HG02943 (cell line): ENCODE data around the gene CCDC174.

Experiments used
- ATAC-seq: cut with Tn5 transposase; IDR thresholded peaks from one replicate; pipeline ENCODE4 v1.9.1; 2021; ENCODE audit warnings: mild to moderate bottlenecking, low read depth, moderate library complexity; ENCODE audit not compliant: unreplicated experiment

The CCDC174 gene

DNA sequence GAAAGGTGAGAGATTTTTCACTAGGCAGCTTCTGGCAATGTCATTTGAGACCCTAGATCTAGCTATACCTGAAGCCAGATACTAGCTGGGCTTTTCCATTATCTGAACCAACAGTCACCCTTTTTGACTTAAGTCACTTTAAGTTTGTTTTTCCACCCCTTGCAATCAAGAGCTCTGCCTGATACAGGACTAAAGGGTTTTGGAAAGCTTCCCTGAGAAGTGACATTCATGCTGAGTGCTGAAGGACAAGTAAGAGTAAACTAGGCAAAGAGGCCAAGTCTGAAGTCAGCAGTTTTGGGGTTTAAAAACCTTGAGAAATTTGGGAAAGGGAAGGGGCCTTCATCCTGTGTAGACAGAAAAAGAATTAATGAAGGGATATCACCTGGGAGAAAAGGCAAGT is 27.1 kb upstream of the CCDC174 start:
- ATAC-seq: no peak

DNA sequence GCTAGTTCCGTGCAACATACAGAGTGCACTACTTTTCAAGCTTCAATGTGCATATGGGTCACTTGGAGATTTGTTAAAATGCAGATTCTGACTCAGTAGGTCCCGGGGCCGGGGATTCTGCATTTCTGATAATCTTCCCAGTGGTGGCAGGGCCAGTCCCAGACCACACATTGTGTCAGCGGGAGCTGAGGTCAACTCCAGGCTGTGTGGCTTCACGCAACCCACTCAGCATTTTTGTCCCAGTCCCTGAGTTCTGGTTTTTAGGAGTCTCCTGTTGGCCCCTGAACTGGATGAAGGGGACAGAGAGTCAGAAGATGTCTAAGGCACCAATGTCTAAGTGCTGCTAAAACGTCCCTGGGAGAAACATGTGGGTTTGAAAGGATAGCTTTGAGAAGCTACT is 26.1 kb upstream of the CCDC174 start:
- ATAC-seq: no peak

DNA sequence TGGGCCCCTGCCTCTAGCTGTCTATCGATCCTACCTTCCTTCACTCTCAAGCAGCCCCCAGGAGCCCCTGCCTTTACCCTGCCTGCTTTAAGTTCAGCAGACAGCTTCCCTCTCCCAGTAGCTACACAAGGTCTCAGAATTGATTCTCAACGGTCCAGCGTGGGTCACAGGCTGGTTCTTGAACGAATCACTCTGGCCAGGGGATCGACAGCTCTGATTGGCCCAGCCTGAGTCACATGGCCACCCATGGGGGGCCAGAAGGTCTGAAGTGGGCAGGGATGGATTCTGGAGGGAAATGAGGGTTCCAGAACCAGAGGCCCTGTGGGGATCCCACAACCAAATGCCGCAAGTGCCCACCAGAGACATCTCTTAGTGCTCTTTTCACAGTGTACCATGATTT is 23.7 kb upstream of the CCDC174 start:
- no peak for ATAC-seq

DNA sequence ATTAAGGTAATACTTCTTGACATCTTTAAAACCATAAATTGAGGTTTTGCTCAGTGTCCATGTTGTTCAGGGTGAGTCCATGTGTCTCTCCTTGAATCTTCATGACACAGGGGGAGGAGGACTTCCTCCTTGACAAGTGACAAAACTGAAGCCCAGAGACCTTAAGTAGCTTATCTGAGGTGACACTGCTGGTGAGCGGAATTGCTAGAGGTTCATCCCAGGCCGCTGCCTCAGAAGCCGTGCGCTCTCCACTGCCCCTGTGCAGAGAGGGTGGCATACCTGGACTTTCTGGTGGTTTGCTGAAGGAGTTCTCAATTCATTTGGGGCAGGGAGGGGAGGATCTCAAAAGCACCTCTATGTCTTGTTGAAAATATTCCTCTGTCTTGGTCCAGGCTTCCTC is 23.2 kb upstream of the CCDC174 start:
- no peak for ATAC-seq

DNA sequence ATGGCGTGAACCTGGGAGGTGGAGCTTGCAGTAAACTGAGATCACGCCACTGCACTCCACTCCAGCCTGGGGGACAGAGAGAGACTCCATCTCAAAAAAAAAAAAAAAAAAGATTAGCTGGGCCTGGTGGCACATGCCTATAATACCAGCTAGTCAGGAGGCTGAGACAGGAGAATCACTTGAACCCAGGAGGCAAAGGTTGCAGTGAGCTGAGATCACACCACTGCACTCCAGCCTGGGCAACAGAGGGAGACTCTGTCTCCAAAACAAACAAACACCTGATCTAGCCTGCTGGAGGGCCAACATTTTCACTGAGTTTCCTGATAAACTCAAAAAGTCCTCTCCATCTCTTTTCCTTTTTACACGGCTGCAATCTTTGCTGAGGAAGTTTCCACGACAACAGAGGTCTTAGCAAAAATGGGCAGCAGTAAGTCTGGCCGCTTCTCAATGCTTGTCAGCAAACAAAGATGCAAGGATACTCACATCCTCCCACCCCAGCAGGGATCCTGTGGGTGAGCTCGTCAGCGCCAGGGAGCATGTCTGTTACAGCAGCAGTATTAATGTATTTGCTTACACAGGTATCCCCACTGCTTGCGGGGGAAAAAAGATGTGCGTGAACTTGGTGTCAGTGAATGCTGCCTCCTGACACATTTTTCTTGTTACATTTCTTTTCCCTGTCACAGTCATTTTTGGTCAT is 21.0 kb upstream of the CCDC174 start:
- ATAC-seq: no peak

DNA sequence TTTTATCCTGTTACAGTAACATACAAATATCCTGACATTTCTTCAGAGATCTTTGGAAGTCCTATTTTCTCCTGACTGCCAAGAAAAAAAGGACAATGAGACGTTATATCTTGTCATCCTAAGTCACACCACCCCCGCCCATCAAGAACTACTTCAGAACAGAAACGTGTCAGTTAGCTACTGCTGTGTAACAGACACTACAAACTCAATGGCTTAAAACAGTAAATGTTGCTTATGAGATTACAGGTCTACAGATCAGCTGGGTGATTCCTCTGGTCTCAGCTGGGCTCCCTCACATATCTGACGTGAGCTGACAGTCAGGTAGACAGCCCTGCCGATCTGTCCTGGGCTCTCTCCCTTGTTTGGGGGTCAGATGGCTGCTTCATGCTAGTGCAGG is 20.5 kb upstream of the CCDC174 start:
- no peak for ATAC-seq

DNA sequence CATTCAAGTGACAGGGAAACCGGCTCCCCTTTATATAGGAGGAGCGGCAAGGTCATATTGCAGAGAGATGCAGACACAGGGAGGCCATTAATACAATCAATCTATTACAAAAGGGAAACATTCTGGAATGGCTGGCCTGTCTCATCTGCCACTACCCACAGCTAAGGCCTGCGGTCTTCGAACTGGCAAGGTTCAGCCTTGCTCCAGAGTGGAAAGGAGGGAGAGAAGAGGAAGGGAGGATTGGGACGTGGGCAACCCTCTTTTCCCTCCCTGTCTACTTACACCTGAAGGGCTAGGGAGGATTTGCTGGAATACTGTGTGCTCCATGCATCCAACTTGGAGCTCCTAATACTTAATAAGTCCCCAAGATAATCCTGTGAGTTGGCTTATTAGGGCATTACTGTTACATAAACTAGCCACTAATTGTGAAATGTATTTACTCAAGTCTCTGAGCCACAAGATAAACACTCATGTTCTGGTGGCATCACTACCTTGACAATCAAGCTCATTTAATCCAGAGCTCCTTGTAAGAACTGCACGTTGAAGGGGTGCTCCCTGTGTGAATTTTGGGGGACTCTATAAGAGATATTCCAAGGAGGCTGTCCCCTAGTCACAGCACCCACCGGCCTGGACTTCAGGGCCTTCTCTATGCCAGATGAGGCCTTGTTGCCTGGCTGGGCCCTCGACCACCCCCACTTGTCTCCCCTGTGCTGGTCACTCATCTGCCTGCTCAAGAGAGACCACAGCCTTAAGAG is 19.7 kb upstream of the CCDC174 start:
- ATAC-seq: no peak

DNA sequence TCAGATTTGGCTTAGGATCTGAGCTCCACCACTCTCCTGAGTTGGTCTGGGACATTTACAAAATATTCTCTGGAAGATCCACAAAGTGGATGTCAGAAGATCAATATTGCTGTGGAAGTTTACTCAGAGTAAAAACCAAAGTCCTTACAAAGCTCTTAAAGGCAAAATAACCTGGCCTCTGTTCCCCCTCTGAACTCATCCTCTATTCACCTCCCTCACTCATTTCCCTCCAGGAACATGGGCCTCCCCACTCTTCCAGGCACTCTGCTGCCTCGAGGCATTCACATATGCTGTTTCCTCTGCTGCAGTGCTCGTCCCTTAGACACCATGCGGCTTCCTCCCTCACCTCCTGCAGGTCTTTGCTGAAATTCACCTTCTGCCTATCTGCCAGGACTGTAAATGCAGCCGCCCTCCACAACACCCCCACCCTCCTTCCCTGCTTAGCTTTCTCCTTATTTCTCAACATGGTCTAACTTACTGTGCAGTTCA is 19.1 kb upstream of the CCDC174 start:
- no peak for ATAC-seq

DNA sequence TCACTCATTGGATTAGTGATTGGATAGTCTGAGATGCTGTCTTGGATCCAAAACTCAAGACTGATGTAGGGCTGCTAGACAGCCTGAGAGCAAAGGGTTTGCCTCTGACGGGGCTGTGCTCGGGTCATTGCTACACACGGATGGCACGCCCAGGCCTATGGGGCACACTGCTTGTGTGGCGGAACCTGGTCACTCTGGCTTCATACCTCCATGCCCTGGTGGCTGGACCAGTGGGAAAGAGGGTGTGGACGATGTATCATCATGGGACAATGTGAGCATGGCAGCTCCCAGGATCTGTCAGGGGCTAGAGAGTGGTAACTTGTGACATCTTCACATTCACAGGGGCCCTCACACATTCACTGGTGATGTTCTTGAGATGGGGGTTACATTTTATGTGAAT is 18.1 kb upstream of the CCDC174 start:
- no peak for ATAC-seq

DNA sequence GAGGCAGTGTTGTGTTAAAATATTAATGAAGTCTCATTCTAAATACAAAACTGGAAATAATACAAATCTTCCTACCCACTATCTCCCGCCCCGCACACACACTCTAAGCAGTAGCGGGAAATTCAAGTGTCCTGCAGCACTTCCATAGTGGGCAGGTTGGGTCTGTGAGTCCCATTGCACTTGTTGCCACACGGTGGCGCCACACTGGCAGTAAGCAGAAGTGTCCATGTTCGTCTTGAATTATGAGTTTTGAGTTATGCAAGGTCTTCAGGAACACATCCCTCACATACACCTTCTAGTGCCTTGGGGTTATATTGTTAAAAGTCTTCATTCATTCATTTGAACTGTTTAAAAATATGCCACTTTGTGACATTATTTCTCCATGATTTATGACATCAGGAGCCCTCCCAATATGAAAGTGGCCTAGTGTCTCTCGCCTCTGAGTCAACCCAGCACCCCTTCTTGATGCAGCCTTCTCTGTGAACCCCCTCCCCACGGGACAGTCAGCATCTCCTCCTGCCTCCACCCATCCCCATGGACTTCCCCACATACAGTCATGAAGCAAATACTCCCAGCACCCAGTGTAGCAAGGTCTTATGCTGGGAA is 17.6 kb upstream of the CCDC174 start:
- ATAC-seq: no peak

DNA sequence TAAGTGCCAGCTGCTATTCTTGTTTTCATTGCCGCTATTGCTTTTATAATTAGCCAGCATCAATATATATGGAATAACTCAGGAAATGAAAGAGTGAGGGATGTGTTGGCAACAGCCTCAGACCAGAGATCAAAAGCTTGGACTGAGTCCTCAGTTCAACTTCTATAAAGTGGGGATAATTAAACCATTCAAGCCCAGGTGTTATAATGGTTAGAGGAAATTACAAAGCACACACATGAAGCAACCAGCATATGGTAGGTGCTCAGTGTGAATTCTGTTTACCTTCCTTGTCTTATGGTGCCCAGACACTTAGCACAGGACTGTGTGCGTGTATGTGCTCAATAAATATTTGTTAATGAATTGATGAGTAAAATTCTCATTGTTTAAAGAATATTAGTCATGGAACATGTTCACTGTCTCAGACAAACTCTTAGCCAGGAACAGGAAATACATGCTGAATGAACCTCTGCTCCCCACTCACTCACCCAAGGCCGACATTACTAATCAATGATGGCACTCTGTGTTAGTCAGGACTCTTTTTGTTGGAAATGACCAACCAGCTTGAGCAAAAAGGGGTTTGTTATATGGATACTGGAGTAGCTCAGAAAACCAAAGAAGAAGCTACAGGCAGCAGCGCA is 16.7 kb upstream of the CCDC174 start:
- ATAC-seq: no peak

DNA sequence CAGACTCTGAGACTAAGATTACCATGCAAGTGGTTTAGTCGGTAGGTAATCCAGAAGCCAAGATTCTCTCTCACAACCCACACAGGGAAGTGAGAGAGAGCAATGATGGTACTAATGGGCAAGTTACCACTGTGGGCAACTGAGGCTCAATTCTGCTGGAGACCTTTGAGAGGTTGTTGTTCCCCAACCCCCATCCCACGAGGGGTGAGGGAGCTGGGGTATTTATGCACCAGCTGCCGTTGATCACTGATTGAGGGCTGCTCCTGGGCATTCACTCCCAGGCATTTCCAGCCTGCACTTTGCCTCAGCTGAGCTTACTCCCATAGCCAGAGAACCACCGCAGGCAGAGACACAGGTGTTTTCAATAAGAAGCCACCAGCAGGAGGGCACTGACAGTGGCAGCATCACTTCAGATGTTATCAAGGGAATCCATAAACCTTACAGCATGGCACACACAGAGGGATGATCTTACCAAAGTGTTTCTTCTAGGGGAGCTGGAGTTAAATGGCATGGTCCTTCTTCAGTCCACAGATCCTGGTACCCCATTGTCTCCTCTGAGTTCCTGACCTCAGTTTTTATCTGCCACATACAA is 15.0 kb upstream of the CCDC174 start:
- ATAC-seq: no peak

DNA sequence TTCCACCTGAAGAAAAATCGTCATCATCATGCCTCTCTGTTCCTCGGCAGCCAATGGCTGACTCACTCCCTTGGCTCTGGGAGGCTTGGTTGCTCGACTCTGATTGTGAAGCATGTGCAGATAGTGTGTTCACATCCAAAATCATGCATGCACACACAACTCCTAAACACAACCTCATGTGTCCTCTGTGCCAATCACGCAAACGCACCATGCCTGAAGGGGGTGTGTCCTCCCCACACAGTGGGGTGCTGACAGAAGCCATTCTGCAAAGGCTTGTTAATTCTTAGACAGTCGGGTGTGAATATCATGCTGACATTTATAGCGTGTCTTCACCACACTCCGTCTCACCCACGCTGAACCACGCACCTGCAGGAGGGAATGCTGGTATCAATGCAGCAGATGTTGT is 11.4 kb upstream of the CCDC174 start:
- ATAC-seq: no peak

DNA sequence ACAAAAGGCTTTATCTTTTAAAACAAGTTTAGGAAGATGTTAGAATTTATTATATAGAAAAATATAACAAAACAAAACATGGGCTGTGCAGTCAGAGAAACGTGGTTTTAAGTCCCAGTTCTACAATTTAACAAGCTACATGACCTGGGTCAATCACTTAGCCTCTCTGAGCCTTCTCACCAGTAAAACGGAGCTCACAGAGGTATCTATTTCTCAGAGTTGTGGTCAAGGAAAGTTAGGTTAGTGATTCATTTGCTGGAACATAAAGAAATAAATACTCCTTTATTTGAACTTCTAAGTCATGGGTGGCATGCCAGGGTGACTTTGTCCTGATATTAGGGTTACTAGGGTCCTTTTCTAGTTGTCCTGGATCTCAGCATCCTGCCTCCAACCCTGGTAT is 10.8 kb upstream of the CCDC174 start:
- no peak for ATAC-seq

DNA sequence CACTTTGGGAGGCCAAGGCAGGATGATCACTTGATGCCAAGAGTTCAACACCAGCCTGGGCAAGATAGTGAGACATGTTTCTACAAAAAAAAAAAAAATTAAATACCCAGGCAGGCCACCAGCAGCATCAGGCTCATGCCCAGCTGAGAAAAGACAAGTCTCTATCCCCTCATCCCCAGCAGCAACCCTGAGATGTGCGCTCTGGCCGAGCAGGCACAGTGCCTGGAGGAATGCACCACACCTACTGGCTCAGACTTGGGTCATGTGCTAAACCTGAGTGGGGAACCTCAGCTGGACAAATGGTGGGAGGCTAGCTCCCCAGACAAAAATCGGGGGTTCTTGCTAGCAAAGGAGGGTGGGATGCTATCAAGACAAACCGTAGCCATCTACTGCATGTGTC is 10.2 kb upstream of the CCDC174 start:
- no peak for ATAC-seq

DNA sequence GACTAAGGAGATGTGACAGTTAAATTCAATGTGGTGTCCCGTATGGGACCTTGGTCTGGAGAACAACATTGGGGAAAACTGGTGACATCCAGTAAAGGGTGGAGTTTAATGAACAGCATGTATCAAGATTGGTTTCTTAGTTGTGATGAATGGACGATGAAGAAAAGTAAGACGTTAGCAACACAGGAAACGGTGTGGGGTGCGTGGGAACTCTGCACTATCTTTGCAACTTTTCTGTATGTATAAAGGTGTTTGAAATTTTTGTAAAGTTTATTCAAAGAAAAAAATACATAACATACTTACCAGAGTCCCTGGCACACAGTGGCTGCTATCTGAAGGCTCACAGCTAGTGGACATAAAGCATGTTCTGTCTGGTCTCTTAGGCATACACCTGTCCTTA is 6.1 kb upstream of the CCDC174 start:
- ATAC-seq: no peak

DNA sequence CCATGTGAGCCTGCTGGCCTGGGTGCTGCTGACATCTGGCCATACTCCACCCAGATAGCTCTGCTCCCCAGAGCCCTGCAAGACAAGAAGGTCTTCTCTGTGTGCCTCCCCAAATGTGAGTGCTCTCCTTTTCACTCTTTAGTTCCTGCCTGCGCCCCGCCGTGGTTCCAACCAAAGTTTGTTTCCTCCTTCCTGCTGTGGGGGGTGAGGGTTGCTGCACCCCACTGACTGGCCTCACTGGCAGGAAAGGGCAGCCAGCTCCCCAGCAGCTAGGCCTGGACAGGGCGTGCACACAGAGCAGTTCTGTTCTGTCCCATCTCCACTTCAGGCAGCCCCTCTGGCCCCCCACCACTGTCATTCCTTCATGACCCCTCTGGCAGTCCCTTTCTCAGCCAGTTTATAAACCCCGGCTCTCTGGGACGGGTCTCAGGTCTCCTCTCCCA is 5.4 kb upstream of the CCDC174 start:
- ATAC-seq: no peak

DNA sequence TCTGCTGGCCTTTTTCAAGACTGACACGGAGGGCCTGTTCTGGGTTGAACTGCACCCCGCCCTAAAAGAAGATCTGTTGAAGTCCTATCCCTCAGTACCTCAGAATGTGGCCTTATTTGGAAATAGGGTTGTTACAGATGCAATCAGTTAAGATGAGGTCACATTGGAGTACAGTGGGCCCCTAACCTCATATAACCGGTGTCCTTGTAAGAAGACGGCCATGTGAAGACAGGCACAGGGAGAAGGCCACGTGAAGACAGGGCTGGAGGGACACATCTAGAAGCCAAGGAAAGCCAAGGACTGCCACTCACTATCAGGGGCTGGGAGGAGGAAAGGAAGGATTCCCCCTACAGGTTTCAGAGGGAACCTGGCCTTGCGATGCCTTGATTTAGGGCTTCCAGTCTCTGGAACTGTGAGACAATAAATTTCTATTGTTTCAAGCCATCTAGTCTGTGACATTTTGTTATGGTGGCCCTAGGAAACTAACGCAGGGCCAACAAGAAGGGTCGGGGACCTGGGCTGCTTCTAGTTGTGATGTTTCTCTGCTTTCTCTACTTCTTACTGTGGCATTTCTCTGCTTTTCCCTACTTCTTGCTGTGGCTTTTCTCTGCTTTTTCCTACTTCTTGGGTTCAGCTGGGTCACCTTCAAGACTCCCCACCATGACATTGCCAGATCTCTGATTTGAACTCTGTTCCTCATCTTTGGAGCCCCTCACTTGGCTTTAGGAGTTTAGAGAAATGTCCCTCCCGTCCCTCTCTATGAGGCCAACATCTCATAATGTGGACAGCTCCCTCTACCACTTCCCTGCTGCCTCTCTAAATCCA is 4.8 kb upstream of the CCDC174 start:
- ATAC-seq: no peak

DNA sequence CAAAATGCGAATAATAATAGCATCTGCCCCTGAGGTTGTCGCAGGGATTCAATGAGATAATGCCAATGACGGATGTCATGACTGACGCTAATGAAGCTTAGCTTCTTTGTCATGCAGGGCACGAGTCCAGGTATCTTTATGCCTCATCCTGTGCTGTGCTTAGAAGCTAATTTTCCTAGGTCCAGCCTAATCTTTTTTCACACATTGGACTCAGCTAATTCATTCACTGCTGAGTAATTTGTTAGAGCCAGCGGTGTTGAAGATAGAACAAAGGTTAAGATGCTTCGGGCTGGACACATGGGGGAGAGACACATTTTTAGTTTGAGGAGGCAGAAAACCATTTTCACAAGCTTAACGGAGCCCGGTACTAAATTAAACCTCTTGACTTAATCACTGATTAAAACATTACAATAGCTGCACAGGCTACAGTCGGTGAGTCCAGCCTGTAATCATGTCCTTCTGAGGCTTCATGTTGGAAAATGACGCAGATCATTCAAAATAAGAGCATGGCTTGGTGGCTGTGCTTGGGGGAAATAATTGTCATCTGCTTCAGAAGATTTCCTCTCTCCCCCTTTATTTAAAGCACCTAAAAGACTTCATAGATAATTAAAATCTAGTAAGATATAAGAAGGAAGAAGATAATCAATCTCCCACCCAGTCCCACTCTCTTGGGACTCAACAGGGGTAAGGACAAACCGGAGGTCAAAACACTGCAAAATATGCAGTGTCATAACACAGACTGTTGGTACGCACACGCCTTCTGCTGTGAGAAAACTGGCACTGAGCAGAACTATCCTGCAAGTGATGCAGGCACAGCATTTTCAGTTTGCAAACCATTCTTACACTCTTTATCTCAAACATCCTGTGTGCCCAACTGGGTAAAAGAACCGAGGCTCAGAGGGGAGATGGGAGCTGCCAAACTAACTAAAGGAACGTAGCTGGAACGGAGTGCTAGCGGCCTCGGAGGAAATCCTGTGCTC is 3.3 kb upstream of the CCDC174 start:
- ATAC-seq: no peak
